Liver (tissue), 9 donors: ENCODE results near the gene CHSY1. TPM values are rescaled to one million over a fixed set of nuclear protein-coding genes. Genes with fewer than 3 reads are reported as not detected.

Experiments used
- DNase-seq: peaks from one replicate; pipeline ENCODE4 v3.0.0-alpha.2; 2017; ENCODE audit warnings: low spot score
- H3K27ac ChIP-seq, 2 donors: one replicate each; pipeline ENCODE4 v1.7.0; 2013; ENCODE audit warnings: inconsistent platforms in 2 of 2, low read length in 2 of 2, control low read depth in 1 of 2, low read depth in 1 of 2, mild to moderate bottlenecking in 1 of 2
- H3K27me3 ChIP-seq, 4 donors: one replicate each; pipeline versions ENCODE4 v1.6.1 to v1.7.0; 2013; ENCODE audit warnings: low read length in 3 of 4, inconsistent platforms in 1 of 4, mild to moderate bottlenecking in 1 of 4, moderate library complexity in 1 of 4; ENCODE audit not compliant: control insufficient read depth in 4 of 4, insufficient read depth in 4 of 4
- H3K36me3 ChIP-seq, 4 donors: one replicate each; pipeline versions ENCODE4 v1.6.1 to v1.7.0; 2013; ENCODE audit warnings: low read length in 3 of 4, mild to moderate bottlenecking in 3 of 4, low read depth in 1 of 4, moderate library complexity in 1 of 4; ENCODE audit not compliant: control insufficient read depth in 4 of 4, insufficient read depth in 3 of 4
- H3K4me1 ChIP-seq, 4 donors: one replicate each; pipeline versions ENCODE4 v1.6.1 to v1.7.0; 2013; ENCODE audit warnings: low read length in 3 of 4, mild to moderate bottlenecking in 3 of 4, moderate library complexity in 1 of 4; ENCODE audit not compliant: control insufficient read depth in 4 of 4, insufficient read depth in 4 of 4
- H3K4me3 ChIP-seq, 3 donors: one replicate each; pipeline versions ENCODE4 v1.6.1 to v1.7.0; 2013; ENCODE audit warnings: low read length in 3 of 3, control low read depth in 1 of 3, low read depth in 1 of 3, mild to moderate bottlenecking in 1 of 3
- H3K9ac ChIP-seq, 2 donors: one replicate each; pipeline ENCODE4 v1.7.0; 2013; ENCODE audit warnings: low read length in 2 of 2, mild to moderate bottlenecking in 2 of 2, moderate library complexity in 2 of 2, control low read depth in 1 of 2, low read depth in 1 of 2
- H3K9me3 ChIP-seq, 4 donors: one replicate each; pipeline versions ENCODE4 v1.6.1 to v1.7.0; 2013; ENCODE audit warnings: low read length in 3 of 4; ENCODE audit not compliant: control insufficient read depth in 4 of 4
- ATF3 ChIP-seq: IDR thresholded peaks from 2 replicates; pipeline ENCODE4 v1.6.1; 2016; ENCODE audit warnings: antibody characterized with exemption
- CTCF ChIP-seq: fragments of 150-350 bp; IDR thresholded peaks from 2 replicates; pipeline ENCODE4 v1.5.1; 2017; ENCODE audit warnings: improper control_type of control experiment, low read depth, low read length; ENCODE audit not compliant: missing input control
- EGR1 ChIP-seq, 2 donors: IDR thresholded peaks; 2 replicates each; pipeline ENCODE4 v1.6.1; 2016 to 2018; ENCODE audit warnings: antibody characterized with exemption in 2 of 2, low read depth in 2 of 2
- FOXA1 ChIP-seq: IDR thresholded peaks from 2 replicates; pipeline ENCODE4 v1.6.1; 2016; ENCODE audit warnings: antibody characterized with exemption
- FOXA2 ChIP-seq: IDR thresholded peaks from 2 replicates; pipeline ENCODE4 v1.6.1; 2016; ENCODE audit warnings: antibody characterized with exemption
- GABPA ChIP-seq, 2 donors: IDR thresholded peaks in 1 of 2; conservative IDR thresholded peaks in 1 of 2; 2 replicates each; pipeline ENCODE4 v1.6.1; 2016; ENCODE audit warnings: antibody characterized with exemption in 2 of 2, mild to moderate bottlenecking in 1 of 2, moderate library complexity in 1 of 2
- HNF4A ChIP-seq, 2 donors: conservative IDR thresholded peaks; 2 replicates each; pipeline ENCODE4 v1.6.1; 2016; ENCODE audit warnings: antibody characterized with exemption in 2 of 2, mild to moderate bottlenecking in 2 of 2
- HNF4G ChIP-seq: IDR thresholded peaks from 2 replicates; pipeline ENCODE4 v1.6.1; 2016; ENCODE audit warnings: antibody characterized with exemption
- JUND ChIP-seq, 2 donors: IDR thresholded peaks; 2 replicates each; pipeline ENCODE4 v1.6.1; 2016; ENCODE audit warnings: antibody characterized with exemption in 2 of 2
- MAX ChIP-seq: IDR thresholded peaks from 2 replicates; pipeline ENCODE4 v1.6.1; 2016; ENCODE audit warnings: antibody characterized with exemption
- NR2F2 ChIP-seq: IDR thresholded peaks from 2 replicates; pipeline ENCODE4 v1.6.1; 2016; ENCODE audit warnings: antibody characterized with exemption
- RAD21 ChIP-seq, 2 donors: IDR thresholded peaks; 2 replicates each; pipeline ENCODE4 v1.6.1; 2016; ENCODE audit warnings: antibody characterized with exemption in 2 of 2, mild to moderate bottlenecking in 2 of 2
- REST ChIP-seq: IDR thresholded peaks from 2 replicates; pipeline ENCODE4 v1.6.1; 2016; ENCODE audit warnings: antibody characterized with exemption, mild to moderate bottlenecking
- RXRA ChIP-seq, 2 donors: IDR thresholded peaks; 2 replicates each; pipeline ENCODE4 v1.6.1; 2017 to 2018; ENCODE audit warnings: antibody characterized with exemption in 2 of 2, mild to moderate bottlenecking in 1 of 2
- SP1 ChIP-seq: IDR thresholded peaks from 2 replicates; pipeline ENCODE4 v1.6.1; 2018; ENCODE audit warnings: antibody characterized with exemption, mild to moderate bottlenecking
- TAF1 ChIP-seq: conservative IDR thresholded peaks from 2 replicates; pipeline ENCODE4 v1.6.1; 2016; ENCODE audit warnings: antibody characterized with exemption, mild to moderate bottlenecking
- YY1 ChIP-seq: IDR thresholded peaks from 2 replicates; pipeline ENCODE4 v1.6.1; 2016; ENCODE audit warnings: antibody characterized with exemption, mild to moderate bottlenecking
- ZBTB33 ChIP-seq: IDR thresholded peaks from 2 replicates; pipeline ENCODE4 v1.6.1; 2016; ENCODE audit warnings: antibody characterized with exemption
- WGBS: extraction: QIAGEN DNeasy Blood & Tissue Kit; methylation state at CpG from one replicate; pipeline ENCODE4 v1.1.7; 2013; 5-methylcytosine and 5-hydroxymethylcytosine counted together
- polyA plus RNA-seq, 2 donors: library from polyadenylated mRNA; stranded (reverse) in 1 of 2; unstranded in 1 of 2; fragments of 200-250 nt in 1 of 2; fragments of >200 nt in 1 of 2; fragmentation: Nextera tagmentation in 1 of 2; extraction: Ambion mirVana in 1 of 2; gene quantifications; one replicate each; pipeline versions ENCODE4 v1.2.1 to v1.2.3, GENCODE V29; 2013 to 2015
- total RNA-seq, 2 donors: library from RNA; depleted of rRNA; stranded (reverse); fragments of >200 nt; gene quantifications; one replicate each; pipeline ENCODE4 v1.2.3, GENCODE V29; 2014
- donor health status: healthy.
- donor health status: healthy.
- donor health status: healthy.
- donor health status: healthy.
- donor health status: healthy.

The CHSY1 gene
- total and polyA plus RNA-seq, 4 donors = 1.4 to 12.3 (median 6.6) TPM

- H3K27ac ChIP-seq = peak within 1 kb of the TSS; percentile 96 to 97
Observed at GRCh38 chr15:101294731-101295606, 43.1 kb upstream of the CHSY1 start, which contains the start of gene SNRPA1. Gene SNRPA1 (minus strand): TSS chr15:101295248. CDS start chr15:101295178, 70 bp downstream.

More at GRCh38 chr15:101294731-101295606, 43.1 kb upstream of the CHSY1 start, which contains the start of gene SNRPA1:
- H3K4me3 ChIP-seq = peak within 1 kb of the TSS; percentile 59 to 90 (median 86)
- DNase-seq = peak; percentile 98
- H3K36me3 ChIP-seq = no peaks in the 10 kb centered on the region
- TF ChIP-seq MAX (peak; percentile 51), EGR1 (IDR thresholded peaks at IDR 0.05; ENCODE audit: low read depth in 2 of 2) (peak; percentile 73 to 92), HNF4A (conservative IDR thresholded peaks at IDR 0.05) (peak in 1 of 2 donors; percentile 17), YY1 (peak; percentile 38), FOXA1 (no peak), NR2F2 (no peak), RAD21 (IDR thresholded peaks at IDR 0.05) (no peak), RXRA (IDR thresholded peaks at IDR 0.05) (no peak), FOXA2 (no peak), ATF3 (no peak), HNF4G (no peak), SP1 (peak; percentile 2), CTCF (no peak), TAF1 (no peak), ZBTB33 (no peak), REST (peak; percentile 33), GABPA (IDR thresholded peaks at IDR 0.05 in 1 of 2, conservative IDR thresholded peaks at IDR 0.05 in 1 of 2) (peak; percentile 36 to 85), JUND (IDR thresholded peaks at IDR 0.05) (no peak)
- H3K4me1 ChIP-seq = peaks cover 0 to 33% (median 13%) of the 10 kb centered on the region in 4 donors
- under 1% methylated on average over 87 of the region's 87 CpGs for WGBS
- no peaks in the 10 kb centered on the region for H3K27me3 ChIP-seq
- no peaks in the 10 kb centered on the region for H3K9me3 ChIP-seq
- peak within 1 kb of the TSS; percentile 88 to 95 for H3K9ac ChIP-seq
